Pons (tissue), 1 donor: ENCODE measurements around the gene PLCB2.

ENCODE experiments used
- DNase-seq: peaks from one replicate; pipeline ENCODE4 v3.0.0-alpha.2; 2016; ENCODE audit warnings: low spot score

Gene PLCB2

GRCh38 chr15:40302288-40302886, 5.3 kb downstream of the PLCB2 start:
- no peak for DNase-seq

- DNase-seq: no peak
These were observed 6.1 kb downstream of the PLCB2 start for GRCh38 chr15:40301467-40302179.

GRCh38 chr15:40300771-40301170, 7.0 kb downstream of the PLCB2 start:
- DNase-seq: no peak

- no peak for DNase-seq
These were observed 7.4 kb downstream of the PLCB2 start for GRCh38 chr15:40300367-40300766.

- DNase-seq: no peak
These were observed 9.4 kb downstream of the PLCB2 start for GRCh38 chr15:40298216-40298935.

GRCh38 chr15:40297356-40297755, 10.4 kb downstream of the PLCB2 start:
- no peak for DNase-seq

- DNase-seq: no peak
These were observed 11.0 kb downstream of the PLCB2 start for GRCh38 chr15:40296561-40297230.

- DNase-seq: no peak
These were observed 11.7 kb downstream of the PLCB2 start for GRCh38 chr15:40295877-40296560.

- no peak for DNase-seq
These were observed 12.4 kb downstream of the PLCB2 start for GRCh38 chr15:40295297-40295696.

- DNase-seq: no peak
These were observed 13.5 kb downstream of the PLCB2 start for GRCh38 chr15:40293905-40294895.

- no peak for DNase-seq
These were observed 14.7 kb downstream of the PLCB2 start for GRCh38 chr15:40293006-40293405.

- DNase-seq: no peak
These were observed 15.5 kb downstream of the PLCB2 start for GRCh38 chr15:40292246-40292645.

- no peak for DNase-seq
These were observed 16.7 kb downstream of the PLCB2 start for GRCh38 chr15:40290918-40291574.

- DNase-seq: no peak
These were observed 17.2 kb downstream of the PLCB2 start for GRCh38 chr15:40290545-40290917.

GRCh38 chr15:40289140-40289775, 18.5 kb downstream of the PLCB2 start:
- DNase-seq: no peak

- no peak for DNase-seq
These were observed 19.8 kb downstream of the PLCB2 start for GRCh38 chr15:40287968-40288367.

GRCh38 chr15:40287505-40287904, 20.2 kb downstream of the PLCB2 start:
- DNase-seq: no peak

- no peak for DNase-seq
These were observed 20.9 kb downstream of the PLCB2 start for GRCh38 chr15:40286794-40287193.

- no peak for DNase-seq
These were observed 21.6 kb downstream of the PLCB2 start for GRCh38 chr15:40286061-40286532.

GRCh38 chr15:40285554-40286011, 22.2 kb downstream of the PLCB2 start:
- no peak for DNase-seq
